ENCODE measurements around the gene VAPB.

VAPB gene

GRCh38 chr20:58377017-58377416, 12.0 kb upstream of the VAPB start:
- POLR2A ChIA-PET, result interaction anchor here (0.8 kb wide), 1 partner anchor 12 kb away, joined by 3 read pairs; the partner anchor contains the start of gene VAPB
- CTCF ChIA-PET, result no interaction called here
- TF ChIP-seq SP1 (IDR thresholded peaks at IDR 0.05) (no peak), NFRKB (IDR thresholded peaks at IDR 0.05) (no peak), ZNF384 (IDR thresholded peaks at IDR 0.05) (no peak), L3MBTL2 (conservative IDR thresholded peaks at IDR 0.05) (no peak), ELF4 (IDR thresholded peaks at IDR 0.05) (no peak), FOXM1 (IDR thresholded peaks at IDR 0.05; ENCODE audit: borderline replicate concordance) (no peak), TARDBP (IDR thresholded peaks at IDR 0.05) (no peak)
- TF ChIP-seq, protein P1, sequence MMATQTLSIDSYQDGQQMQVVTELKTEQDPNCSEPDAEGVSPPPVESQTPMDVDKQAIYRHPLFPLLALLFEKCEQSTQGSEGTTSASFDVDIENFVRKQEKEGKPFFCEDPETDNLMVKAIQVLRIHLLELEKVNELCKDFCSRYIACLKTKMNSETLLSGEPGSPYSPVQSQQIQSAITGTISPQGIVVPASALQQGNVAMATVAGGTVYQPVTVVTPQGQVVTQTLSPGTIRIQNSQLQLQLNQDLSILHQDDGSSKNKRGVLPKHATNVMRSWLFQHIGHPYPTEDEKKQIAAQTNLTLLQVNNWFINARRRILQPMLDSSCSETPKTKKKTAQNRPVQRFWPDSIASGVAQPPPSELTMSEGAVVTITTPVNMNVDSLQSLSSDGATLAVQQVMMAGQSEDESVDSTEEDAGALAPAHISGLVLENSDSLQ (IDR thresholded peaks at IDR 0.05), result no peak
- no peak for DNase-seq (ENCODE audit: extremely low spot score)

GRCh38 chr20:58377766-58378401, 11.1 kb upstream of the VAPB start:
- no peak for DNase-seq (ENCODE audit: extremely low spot score)
- POLR2A ChIA-PET, result no interaction called here
- CTCF ChIA-PET, result no interaction called here
- TF ChIP-seq FOXM1 (IDR thresholded peaks at IDR 0.05; ENCODE audit: borderline replicate concordance) (no peak), BHLHE40 (IDR thresholded peaks at IDR 0.05; ENCODE audit: borderline replicate concordance) (no peak), FOXA1 (IDR thresholded peaks at IDR 0.05) (no peak), FOXK2 (IDR thresholded peaks at IDR 0.05) (no peak), SP1 (IDR thresholded peaks at IDR 0.05) (no peak), HDGF (IDR thresholded peaks at IDR 0.05; ENCODE audit: borderline replicate concordance) (no peak), NFRKB (IDR thresholded peaks at IDR 0.05) (no peak), LEF1 (IDR thresholded peaks at IDR 0.05; ENCODE audit: borderline replicate concordance) (no peak), ELF4 (IDR thresholded peaks at IDR 0.05) (no peak), TARDBP (IDR thresholded peaks at IDR 0.05) (no peak), ARNT (IDR thresholded peaks at IDR 0.05) (no peak), SUZ12 (IDR thresholded peaks at IDR 0.05) (no peak), ZNF384 (IDR thresholded peaks at IDR 0.05) (no peak), L3MBTL2 (conservative IDR thresholded peaks at IDR 0.05) (no peak), CTBP1 (IDR thresholded peaks at IDR 0.05; ENCODE audit: borderline replicate concordance) (no peak)
- TF ChIP-seq, protein P1 (IDR thresholded peaks at IDR 0.05), result no peak

DNA sequence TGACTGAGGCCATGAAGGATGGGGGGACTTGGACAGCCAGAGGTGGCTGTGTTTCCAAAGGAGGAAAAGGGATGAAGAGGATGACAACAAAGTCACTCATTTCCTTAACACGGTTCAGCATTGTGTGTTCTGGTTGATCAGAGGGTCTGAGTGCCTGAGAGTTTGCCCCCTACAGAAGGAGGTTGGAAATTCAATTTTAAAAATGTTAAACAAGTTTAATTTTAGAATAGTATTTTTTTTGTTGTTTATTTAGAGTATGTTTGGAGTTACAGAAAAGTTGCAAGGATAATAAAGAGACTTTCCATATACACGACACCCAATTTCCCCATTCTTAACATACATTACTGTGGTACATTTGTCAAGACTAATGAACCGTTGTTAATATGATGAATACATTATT, 10.3 kb upstream of the VAPB start:
- POLR2A ChIA-PET, result no interaction called here
- DNase-seq (ENCODE audit: extremely low spot score), result no peak
- no peak for TF ChIP-seq CTBP1 (IDR thresholded peaks at IDR 0.05; ENCODE audit: borderline replicate concordance)
- TF ChIP-seq ZNF384 (IDR thresholded peaks at IDR 0.05), result no peak
- TF ChIP-seq SP1 (IDR thresholded peaks at IDR 0.05), result no peak
- TF ChIP-seq HDGF (IDR thresholded peaks at IDR 0.05; ENCODE audit: borderline replicate concordance), result no peak
- CTCF ChIA-PET, result no interaction called here

DNA sequence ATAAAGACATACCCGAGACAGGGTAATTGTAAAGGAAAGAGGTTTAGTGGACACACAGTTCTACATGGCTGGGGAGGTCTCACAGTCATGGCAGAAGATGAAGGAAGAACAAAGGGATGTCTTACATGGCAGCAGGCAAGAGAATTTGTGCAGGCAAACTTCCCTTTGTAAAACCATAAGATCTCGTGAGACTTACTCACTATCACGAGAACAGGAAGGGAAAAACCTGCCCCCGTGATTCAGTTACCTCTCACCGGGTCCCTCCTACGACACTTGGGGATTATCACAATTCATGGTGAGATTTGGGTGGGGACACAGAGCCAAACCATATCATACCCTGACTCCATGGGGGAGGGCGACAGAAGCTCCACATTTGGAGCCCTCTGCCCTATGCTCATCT, 7.4 kb upstream of the VAPB start:
- POLR2A ChIA-PET, result no interaction called here
- CTCF ChIA-PET, result no interaction called here
- DNase-seq (ENCODE audit: extremely low spot score), result no peak
- TF ChIP-seq ARNT (IDR thresholded peaks at IDR 0.05), result no peak
- TF ChIP-seq, protein P1 (IDR thresholded peaks at IDR 0.05), result no peak
- TF ChIP-seq BHLHE40 (IDR thresholded peaks at IDR 0.05; ENCODE audit: borderline replicate concordance), result no peak
- no peak for TF ChIP-seq CTBP1 (IDR thresholded peaks at IDR 0.05; ENCODE audit: borderline replicate concordance)
- no peak for TF ChIP-seq ELF4 (IDR thresholded peaks at IDR 0.05)
- no peak for TF ChIP-seq FOXA1 (IDR thresholded peaks at IDR 0.05)
- no peak for TF ChIP-seq FOXM1 (IDR thresholded peaks at IDR 0.05; ENCODE audit: borderline replicate concordance)

- CTCF ChIA-PET, result no interaction called here
- DNase-seq (ENCODE audit: extremely low spot score), result no peak
- POLR2A ChIA-PET, result no interaction called here
- TF ChIP-seq HDGF (IDR thresholded peaks at IDR 0.05; ENCODE audit: borderline replicate concordance) (no peak), FOXK2 (IDR thresholded peaks at IDR 0.05) (no peak), SUZ12 (IDR thresholded peaks at IDR 0.05) (no peak), FOXM1 (IDR thresholded peaks at IDR 0.05; ENCODE audit: borderline replicate concordance) (no peak), BHLHE40 (IDR thresholded peaks at IDR 0.05; ENCODE audit: borderline replicate concordance) (no peak), ARNT (IDR thresholded peaks at IDR 0.05) (no peak), L3MBTL2 (conservative IDR thresholded peaks at IDR 0.05) (no peak), ELF4 (IDR thresholded peaks at IDR 0.05) (no peak), NFRKB (IDR thresholded peaks at IDR 0.05) (no peak), TARDBP (IDR thresholded peaks at IDR 0.05) (no peak), LEF1 (IDR thresholded peaks at IDR 0.05; ENCODE audit: borderline replicate concordance) (no peak), FOXA1 (IDR thresholded peaks at IDR 0.05) (no peak), SP1 (IDR thresholded peaks at IDR 0.05) (no peak), CTBP1 (IDR thresholded peaks at IDR 0.05; ENCODE audit: borderline replicate concordance) (no peak), ZNF384 (IDR thresholded peaks at IDR 0.05) (no peak)
- TF ChIP-seq, protein P1 (IDR thresholded peaks at IDR 0.05), result no peak
These were observed 6.9 kb upstream of the VAPB start for GRCh38 chr20:58382096-58382495.

DNA sequence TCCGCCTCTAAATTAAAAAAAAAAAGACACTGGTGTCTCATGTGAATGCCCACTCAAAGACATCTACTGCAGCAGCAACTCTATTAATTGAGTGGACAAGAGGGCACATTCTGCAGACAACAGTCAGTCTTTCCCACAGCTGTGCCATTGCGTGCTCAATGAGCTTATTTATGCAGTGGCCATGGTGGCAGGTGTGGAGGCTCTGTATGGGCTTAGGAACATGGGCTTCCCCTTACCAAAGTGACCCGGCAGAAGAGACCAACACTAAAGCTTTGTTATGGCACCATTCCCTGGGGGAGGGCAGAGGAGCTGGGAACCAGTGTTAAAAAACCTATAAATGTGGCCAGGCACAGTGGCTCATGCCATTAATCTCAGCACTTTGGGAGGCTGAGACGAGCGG, 4.2 kb upstream of the VAPB start:
- DNase-seq (ENCODE audit: extremely low spot score), result no peak
- ChIA-PET POLR2A (no interaction called here), CTCF (no interaction called here)
- TF ChIP-seq CTBP1 (IDR thresholded peaks at IDR 0.05; ENCODE audit: borderline replicate concordance), result no peak
- no peak for TF ChIP-seq ELF4 (IDR thresholded peaks at IDR 0.05)
- no peak for TF ChIP-seq FOXK2 (IDR thresholded peaks at IDR 0.05)
- no peak for TF ChIP-seq SUZ12 (IDR thresholded peaks at IDR 0.05)
- TF ChIP-seq ZNF384 (IDR thresholded peaks at IDR 0.05), result no peak
- no peak for TF ChIP-seq BHLHE40 (IDR thresholded peaks at IDR 0.05; ENCODE audit: borderline replicate concordance)
- TF ChIP-seq LEF1 (IDR thresholded peaks at IDR 0.05; ENCODE audit: borderline replicate concordance), result no peak
- no peak for TF ChIP-seq TARDBP (IDR thresholded peaks at IDR 0.05)
- no peak for TF ChIP-seq SP1 (IDR thresholded peaks at IDR 0.05)
- TF ChIP-seq ARNT (IDR thresholded peaks at IDR 0.05), result no peak
